OCI-LY7 (cell line): Measurements from ENCODE around the gene PGRMC2. TPM values are rescaled to one million over a fixed set of nuclear protein-coding genes. Genes with fewer than 3 reads are reported as not detected.

Experiments used
- BruUV-seq: library from RNA; stranded (reverse); fragments of 400-500 nt; replicated peaks from 2 replicates; lab custom pipeline; 2021; lab: Mats Ljungman, UMichigan
- CTCF ChIA-PET: fragments of 300-600 bp; sonication (Branson Sonifier 250); formaldehyde crosslinking; loops from one replicate; lab custom pipeline; 2022; ENCODE audit warnings: antibody characterized with exemption; ENCODE audit not compliant: unreplicated experiment; lab: Charles Lee
- POLR2A ChIA-PET: fragments of 300-600 bp; sonication (Branson Sonifier 250); formaldehyde crosslinking; loops from one replicate; lab custom pipeline; 2022; ENCODE audit warnings: antibody characterized with exemption; lab: Charles Lee
- DNase-seq: peaks from one replicate; pipeline ENCODE4 v3.0.0-alpha.2; 2015; ENCODE audit warnings: low spot score
- H2AFZ ChIP-seq: fragments of 200-600 bp; sonication (generic), shearing (Covaris generic); 2 replicates; pipeline ENCODE4 v1.6.1; 2014; ENCODE audit warnings: mild to moderate bottlenecking, antibody characterized with exemption, low read length, moderate library complexity
- H3K27ac ChIP-seq: fragments of 200-600 bp; sonication (generic); 2 replicates; pipeline ENCODE4 v1.5.1; 2014; ENCODE audit warnings: mixed run types, low read depth, mild to moderate bottlenecking, moderate library complexity, low read length, inconsistent platforms; ENCODE audit not compliant: poor library complexity, severe bottlenecking
- H3K36me3 ChIP-seq: fragments of 200-600 bp; sonication (generic); 2 replicates; pipeline ENCODE4 v1.6.1; 2014; ENCODE audit warnings: mild to moderate bottlenecking, antibody characterized with exemption, low read length, moderate library complexity, mixed read lengths; ENCODE audit not compliant: insufficient read depth
- H3K4me1 ChIP-seq: fragments of 200-600 bp; sonication (generic); 2 replicates; pipeline ENCODE4 v1.5.1; 2014; ENCODE audit warnings: mild to moderate bottlenecking, low read length; ENCODE audit not compliant: insufficient read depth, poor library complexity, severe bottlenecking
- H3K4me2 ChIP-seq: fragments of 200-600 bp; sonication (generic); 2 replicates; pipeline ENCODE4 v1.6.1; 2014; ENCODE audit warnings: mild to moderate bottlenecking, low read length
- H3K4me3 ChIP-seq: fragments of 200-600 bp; sonication (generic); 2 replicates; pipeline ENCODE4 v1.5.1; 2014; ENCODE audit warnings: mild to moderate bottlenecking, low read depth, low read length; ENCODE audit not compliant: poor library complexity, severe bottlenecking
- H3K79me2 ChIP-seq: fragments of 200-600 bp; sonication (generic); 2 replicates; pipeline ENCODE4 v1.6.1; 2016; ENCODE audit warnings: low read depth, mild to moderate bottlenecking, low read length, moderate library complexity, mixed read lengths; ENCODE audit not compliant: insufficient read depth
- H3K9me2 ChIP-seq: fragments of 200-600 bp; sonication (generic); 2 replicates; pipeline ENCODE4 v1.6.1; 2016; ENCODE audit warnings: mild to moderate bottlenecking, low read length, mixed read lengths; ENCODE audit not compliant: insufficient read depth
- H3K9me3 ChIP-seq: fragments of 200-600 bp; sonication (generic); 2 replicates; pipeline ENCODE4 v1.6.1; 2014; ENCODE audit warnings: mild to moderate bottlenecking, mixed run types, low read length, mixed read lengths
- H4K20me1 ChIP-seq: fragments of 200-600 bp; sonication (generic); 2 replicates; pipeline ENCODE4 v1.6.1; 2014; ENCODE audit warnings: mild to moderate bottlenecking, antibody characterized with exemption, low read length, moderate library complexity, mixed read lengths; ENCODE audit not compliant: insufficient read depth
- EZH2phosphoT487 ChIP-seq: fragments of 200-600 bp; sonication (generic); IDR thresholded peaks from 2 replicates; pipeline ENCODE4 v1.6.1; 2018; ENCODE audit warnings: low read depth, borderline replicate concordance, mild to moderate bottlenecking, mixed run types, antibody characterized with exemption, low read length, moderate library complexity, mixed read lengths
- intact Hi-C: fragments of 100-400 bp; cut with micrococcal nuclease; formaldehyde crosslinking; loops from one replicate; pipeline ENCODE4 v1.10.0; 2022; ENCODE audit not compliant: unreplicated experiment
- total RNA-seq, 2 experiments: library from RNA; depleted of rRNA in 1 of 2; stranded (reverse); fragments of >200 nt in 1 of 2; shearing (Covaris generic) in 1 of 2; gene quantifications; 2 replicates each; pipeline ENCODE4 v1.2.3, GENCODE V29; 2014 to 2022
- TF ChIP-seq, protein P1 (sequence below): fragments of 200-600 bp; sonication (generic); conservative IDR thresholded peaks from 2 replicates; pipeline ENCODE4 v1.5.1; 2014; ENCODE audit warnings: mild to moderate bottlenecking, antibody characterized with exemption, low read length, moderate library complexity, mixed read lengths

The PGRMC2 gene
- total RNA-seq, 2 experiments from 2014 or later: 10.5 to 45.3 TPM

DNA sequence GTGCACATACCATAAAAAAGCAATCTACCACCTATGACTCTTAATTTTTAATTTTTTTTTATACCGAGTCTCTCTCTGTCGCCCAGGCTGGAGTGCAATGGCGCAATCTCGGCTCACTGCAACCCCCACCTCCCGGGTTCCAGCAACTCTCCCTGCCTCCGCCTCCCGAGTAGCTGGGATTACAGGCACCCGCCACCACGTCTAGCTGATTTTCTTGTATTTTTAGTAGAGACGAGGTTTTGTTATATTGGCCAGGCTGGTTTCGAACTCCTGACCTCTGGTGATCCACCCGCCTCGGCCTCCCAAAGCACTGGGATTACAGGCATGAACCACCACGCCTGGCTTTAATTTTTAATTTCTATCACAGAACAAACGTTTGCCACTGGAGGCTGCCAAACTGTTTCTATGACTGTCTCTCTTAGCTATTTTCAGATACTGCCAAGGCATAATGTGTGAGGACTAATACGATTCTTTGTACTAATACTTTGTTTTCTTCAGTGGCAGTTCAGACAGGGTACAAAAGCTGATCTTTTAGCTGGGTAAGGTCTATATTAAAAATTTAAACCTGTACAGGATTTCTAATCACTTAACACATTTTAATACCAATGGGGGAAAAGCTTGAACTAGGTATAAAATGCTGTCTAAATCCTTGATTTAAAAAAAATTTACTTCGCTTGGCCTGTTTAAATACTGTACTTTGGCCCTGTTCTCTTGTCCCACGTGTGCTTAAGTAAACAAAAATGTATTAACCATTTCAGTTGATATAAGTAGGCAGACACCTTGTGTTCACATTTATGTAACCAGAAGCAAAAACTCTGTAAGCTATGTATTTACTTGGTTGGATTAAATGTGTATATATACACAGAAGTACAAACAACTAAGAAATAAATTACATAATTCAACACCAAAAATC is 2.3 kb downstream of the PGRMC2 start:
- intact Hi-C loops: loop anchor here (5.0 kb wide), 1 partner anchor 223 kb away; the partner anchor contains the start of gene LARP1B
- CTCF ChIA-PET: no interaction called here

DNA sequence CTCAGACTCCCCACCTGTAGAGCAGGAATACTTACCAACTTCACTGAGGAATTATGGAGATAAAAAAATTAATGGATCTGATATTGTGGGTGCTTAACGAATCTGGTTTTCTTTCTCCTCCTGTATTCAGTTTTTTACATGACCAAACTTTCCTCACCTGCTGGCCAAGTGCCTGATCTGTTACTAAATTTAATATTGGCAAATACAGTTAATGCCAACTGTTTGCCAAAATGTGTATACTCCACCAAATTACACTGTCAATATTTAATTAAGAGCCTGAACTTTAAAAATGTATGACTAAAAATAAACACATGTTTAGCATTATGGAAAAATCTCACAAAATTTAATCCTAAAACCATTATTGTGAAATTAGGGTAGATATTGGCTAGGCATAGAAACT is 3.3 kb downstream of the PGRMC2 start:
- H3K9me2 ChIP-seq: no peaks in the 10 kb centered on the region
- BruUV-seq: no TSS peak
- H3K27ac ChIP-seq: no peak overlapping the region
- H2AFZ ChIP-seq: no peak overlapping the region
- H3K36me3 ChIP-seq: peaks cover 58% of the 10 kb centered on the region
- H3K4me1 ChIP-seq: peaks cover 21% of the 10 kb centered on the region
- H3K79me2 ChIP-seq: peaks cover 89% of the 10 kb centered on the region
- 0 out of 2 replicates have a peak, but pooled peaks cover 3% of the 10 kb centered on the region for H3K9me3 ChIP-seq
- ChIA-PET POLR2A (no interaction called here), CTCF (no interaction called here)
- intact Hi-C loops: no loop called here
- peaks cover 22% of the 10 kb centered on the region; the same call in 1 of the 2 replicates for H4K20me1 ChIP-seq
- TF ChIP-seq EZH2phosphoT487: no peak
- TF ChIP-seq, protein P1, sequence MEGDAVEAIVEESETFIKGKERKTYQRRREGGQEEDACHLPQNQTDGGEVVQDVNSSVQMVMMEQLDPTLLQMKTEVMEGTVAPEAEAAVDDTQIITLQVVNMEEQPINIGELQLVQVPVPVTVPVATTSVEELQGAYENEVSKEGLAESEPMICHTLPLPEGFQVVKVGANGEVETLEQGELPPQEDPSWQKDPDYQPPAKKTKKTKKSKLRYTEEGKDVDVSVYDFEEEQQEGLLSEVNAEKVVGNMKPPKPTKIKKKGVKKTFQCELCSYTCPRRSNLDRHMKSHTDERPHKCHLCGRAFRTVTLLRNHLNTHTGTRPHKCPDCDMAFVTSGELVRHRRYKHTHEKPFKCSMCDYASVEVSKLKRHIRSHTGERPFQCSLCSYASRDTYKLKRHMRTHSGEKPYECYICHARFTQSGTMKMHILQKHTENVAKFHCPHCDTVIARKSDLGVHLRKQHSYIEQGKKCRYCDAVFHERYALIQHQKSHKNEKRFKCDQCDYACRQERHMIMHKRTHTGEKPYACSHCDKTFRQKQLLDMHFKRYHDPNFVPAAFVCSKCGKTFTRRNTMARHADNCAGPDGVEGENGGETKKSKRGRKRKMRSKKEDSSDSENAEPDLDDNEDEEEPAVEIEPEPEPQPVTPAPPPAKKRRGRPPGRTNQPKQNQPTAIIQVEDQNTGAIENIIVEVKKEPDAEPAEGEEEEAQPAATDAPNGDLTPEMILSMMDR: no peak
- H3K4me3 ChIP-seq: peak overlapping the region; percentile 98
- no peak for DNase-seq
- peak overlapping the region; percentile 91 for H3K4me2 ChIP-seq

More for the DNA sequence above, 2.3 kb downstream of the PGRMC2 start:
- H3K4me3 ChIP-seq: peak overlapping the region; percentile 98
- peaks cover 48% of the 10 kb centered on the region for H3K36me3 ChIP-seq
- peak overlapping the region; percentile 91 for H3K4me2 ChIP-seq
- H3K9me2 ChIP-seq: no peaks in the 10 kb centered on the region
- peaks cover 22% of the 10 kb centered on the region; the same call in 1 of the 2 replicates for H4K20me1 ChIP-seq
- no peak overlapping the region for H3K27ac ChIP-seq
- no peak overlapping the region for H2AFZ ChIP-seq
- POLR2A ChIA-PET: interaction anchor here (0.7 to 2.1 kb wide), 8 partner anchors 9 to 808 kb away, joined by 3 to 11 read pairs (median 4); partner anchors contain the start of gene SCLT1
- TSS peak; percentile 50 for BruUV-seq
- TF ChIP-seq, protein P1: no peak
- TF ChIP-seq EZH2phosphoT487: no peak
- 0 out of 2 replicates have a peak, but pooled peaks cover 3% of the 10 kb centered on the region for H3K9me3 ChIP-seq
- H3K4me1 ChIP-seq: peaks cover 25% of the 10 kb centered on the region
- H3K79me2 ChIP-seq: peaks cover 81% of the 10 kb centered on the region
- DNase-seq: no peak
